Measurements from ENCODE around the gene C10orf71. TPM values are rescaled to one million over a fixed set of nuclear protein-coding genes. Genes with fewer than 3 reads are reported as not detected.

The C10orf71 gene
- polyA plus RNA-seq, 1 of the 3 experiments (the other 2 are of a cell fraction): not detected

- H3K9me3 ChIP-seq: no peaks in the 10 kb centered on the region
- 7% methylated on average over 3 of the region's 3 CpGs for WGBS (ENCODE audit: low lambda C conversion rate)
- ChIA-PET POLR2A (no interaction called here), CTCF (no interaction called here)
- no peaks in the 10 kb centered on the region for H3K79me2 ChIP-seq (ENCODE audit: insufficient read depth)
- no peak overlapping the region for H3K4me2 ChIP-seq
- no peaks in the 10 kb centered on the region for H3K9me2 ChIP-seq
- H3K27me3 ChIP-seq (ENCODE audit: insufficient read depth): no peaks in the 10 kb centered on the region
- H3K4me1 ChIP-seq (ENCODE audit: control insufficient read depth in 1 of 2, insufficient read depth in 2 of 2, low read depth in 1 of 2, low read length in 1 of 2): no peaks in the 10 kb centered on the region
- no peak overlapping the region for H3K4me3 ChIP-seq (ENCODE audit: low read depth in 2 of 2, low read length in 1 of 2)
- no peaks in the 10 kb centered on the region for H3F3A ChIP-seq (replicated peaks; ENCODE audit: insufficient read depth)
- DNase-seq: no peak
- no peak for TF ChIP-seq YY1 (IDR thresholded peaks at IDR 0.05; ENCODE audit: low read depth)
- no peak for TF ChIP-seq RFX5 (IDR thresholded peaks at IDR 0.05; ENCODE audit: low read length)
- no peak for TF ChIP-seq SIN3A (IDR thresholded peaks at IDR 0.05; ENCODE audit: borderline replicate concordance, low read depth, low read length)
- TF ChIP-seq FOXJ3 (CRISPR knock-in tag; IDR thresholded peaks at IDR 0.05): no peak
- no peak for TF ChIP-seq RCOR1 (IDR thresholded peaks at IDR 0.05; ENCODE audit: low read length)
- no peak for TF ChIP-seq RXRA (IDR thresholded peaks at IDR 0.05; ENCODE audit: borderline replicate concordance, low read depth)
- TF ChIP-seq MEF2A (IDR thresholded peaks at IDR 0.05; ENCODE audit: borderline replicate concordance, low read depth): no peak
- no peak for TF ChIP-seq RAD21 (IDR thresholded peaks at IDR 0.05; ENCODE audit: low read length)
- no peak for TF ChIP-seq MXI1 (IDR thresholded peaks at IDR 0.05; ENCODE audit: low read depth, low read length)
- no peak for TF ChIP-seq TAF1 (IDR thresholded peaks at IDR 0.05; ENCODE audit: borderline replicate concordance, low read depth, low read length)
- no peak overlapping the region for H3K9ac ChIP-seq
- no peaks in the 10 kb centered on the region for H3K36me3 ChIP-seq (replicated peaks in 1 of 2; ENCODE audit: control insufficient read depth in 1 of 2, insufficient read depth in 2 of 2, low read length in 1 of 2)
- no peak overlapping the region for H2AFZ ChIP-seq (ENCODE audit: low read depth)
- no peaks in the 10 kb centered on the region for H4K20me1 ChIP-seq (ENCODE audit: insufficient read depth)
- H3K27ac ChIP-seq (ENCODE audit: low read depth in 2 of 2, low read length in 1 of 2): no peak overlapping the region
These were observed 43.1 kb upstream of the C10orf71 start for GRCh38 chr10:49255883-49256282.

- H3K9ac ChIP-seq: no peak overlapping the region
- no peak overlapping the region for H2AFZ ChIP-seq (ENCODE audit: low read depth)
- POLR2A ChIA-PET: no interaction called here
- DNase-seq: no peak
- no peak overlapping the region for H3K4me3 ChIP-seq (ENCODE audit: low read depth in 2 of 2, low read length in 1 of 2)
- 53% methylated on average over 1 of the region's 1 CpG for WGBS (ENCODE audit: low lambda C conversion rate)
- TF ChIP-seq GABPA (IDR thresholded peaks at IDR 0.05; ENCODE audit: low read depth) (no peak), GATA2 (CRISPR knock-in tag; IDR thresholded peaks at IDR 0.05) (no peak), EP300 (IDR thresholded peaks at IDR 0.05; ENCODE audit: borderline replicate concordance in 1 of 2, low read depth in 1 of 2, low read length in 1 of 2) (no peak), TEAD4 (IDR thresholded peaks at IDR 0.05; ENCODE audit: borderline replicate concordance, insufficient read depth) (no peak), RAD21 (IDR thresholded peaks at IDR 0.05; ENCODE audit: low read length) (no peak), RCOR1 (IDR thresholded peaks at IDR 0.05; ENCODE audit: low read length) (no peak), SMC3 (IDR thresholded peaks at IDR 0.05; ENCODE audit: low read depth, low read length) (no peak), MXI1 (IDR thresholded peaks at IDR 0.05; ENCODE audit: low read depth, low read length) (no peak), CTCF (IDR thresholded peaks at IDR 0.05) (no peak), CHD2 (IDR thresholded peaks at IDR 0.05; ENCODE audit: low read length, partially characterized antibody) (no peak), SIN3A (IDR thresholded peaks at IDR 0.05; ENCODE audit: borderline replicate concordance, low read depth, low read length) (no peak), RXRA (IDR thresholded peaks at IDR 0.05; ENCODE audit: borderline replicate concordance, low read depth) (no peak), REST (IDR thresholded peaks at IDR 0.05; ENCODE audit: low read depth, low read length) (no peak), MAX (IDR thresholded peaks at IDR 0.05; ENCODE audit: low read depth) (no peak)
- no peak overlapping the region for H3K4me2 ChIP-seq
- no peaks in the 10 kb centered on the region for H3K9me2 ChIP-seq
- no peaks in the 10 kb centered on the region for H3F3A ChIP-seq (replicated peaks; ENCODE audit: insufficient read depth)
- no peaks in the 10 kb centered on the region for H3K9me3 ChIP-seq
- H3K27ac ChIP-seq (ENCODE audit: low read depth in 2 of 2, low read length in 1 of 2): no peak overlapping the region
- CTCF ChIA-PET: no interaction called here
- no peaks in the 10 kb centered on the region for H3K27me3 ChIP-seq (ENCODE audit: insufficient read depth)
- H4K20me1 ChIP-seq (ENCODE audit: insufficient read depth): no peaks in the 10 kb centered on the region
- H3K79me2 ChIP-seq (ENCODE audit: insufficient read depth): no peaks in the 10 kb centered on the region
- H3K36me3 ChIP-seq (replicated peaks in 1 of 2; ENCODE audit: control insufficient read depth in 1 of 2, insufficient read depth in 2 of 2, low read length in 1 of 2): no peaks in the 10 kb centered on the region
- H3K4me1 ChIP-seq (ENCODE audit: control insufficient read depth in 1 of 2, insufficient read depth in 2 of 2, low read depth in 1 of 2, low read length in 1 of 2): no peaks in the 10 kb centered on the region
These were observed 41.8 kb upstream of the C10orf71 start for GRCh38 chr10:49257154-49257553.

All from SK-N-SH (cell line).